Keratinocyte (primary cell): ENCODE data around the gene EPHA2. TPM values are rescaled to one million over a fixed set of nuclear protein-coding genes. Genes with fewer than 3 reads are reported as not detected.

ENCODE experiments used
- DNase-seq: peaks from one replicate; pipeline ENCODE4 v3.0.0-alpha.2; 2011; ENCODE audit warnings: low read depth, missing footprints, low spot score
- FAIRE-seq: peaks from 2 replicates; lab custom pipeline; 2011; peaks lifted over from hg19 to GRCh38; lab: Jason Lieb, UNC
- H2AFZ ChIP-seq: 2 replicates; pipeline ENCODE4 v1.6.0; 2012; ENCODE audit warnings: low read length, control low read depth, inconsistent platforms; ENCODE audit not compliant: control insufficient read depth
- H3K27ac ChIP-seq: 2 replicates; pipeline ENCODE4 v1.5.1; 2011; ENCODE audit warnings: low read length; ENCODE audit not compliant: control insufficient read depth, insufficient read depth
- H3K27me3 ChIP-seq: 3 replicates; pipeline ENCODE4 v1.6.0; 2011; ENCODE audit warnings: low read length; ENCODE audit not compliant: control insufficient read depth, insufficient read depth; ENCODE audit errors: extremely low read depth
- H3K36me3 ChIP-seq, 2 experiments: 2 replicates in 1 of 2; 3 replicates in 1 of 2; pipeline ENCODE4 v1.5.1; 2011; ENCODE audit warnings: low read length in 2 of 2, mild to moderate bottlenecking in 1 of 2; ENCODE audit not compliant: control insufficient read depth in 2 of 2, insufficient read depth in 2 of 2; ENCODE audit errors: extremely low read depth in 1 of 2
- H3K4me1 ChIP-seq: 3 replicates; pipeline ENCODE4 v1.5.1; 2011; ENCODE audit warnings: low read length; ENCODE audit not compliant: control insufficient read depth, insufficient read depth; ENCODE audit errors: extremely low read depth
- H3K4me2 ChIP-seq: 3 replicates; pipeline ENCODE4 v1.6.0; 2011; ENCODE audit warnings: low read depth, low read length; ENCODE audit not compliant: control insufficient read depth, insufficient read depth; ENCODE audit errors: extremely low read depth
- H3K4me3 ChIP-seq, 3 experiments: fragments of 200-600 bp in 1 of 3; sonication (generic) in 1 of 3; 2 replicates in 2 of 3; 3 replicates in 1 of 3; pipeline ENCODE4 v1.5.1; 2011 to 2016; ENCODE audit warnings: low read length in 3 of 3, mild to moderate bottlenecking in 3 of 3, control low read depth in 2 of 3, inconsistent platforms in 1 of 3, low read depth in 1 of 3, mixed read lengths in 1 of 3, mixed run types in 1 of 3, moderate library complexity in 1 of 3; ENCODE audit not compliant: control insufficient read depth in 2 of 3, insufficient read depth in 2 of 3; ENCODE audit errors: extremely low read depth in 1 of 3
- H3K79me2 ChIP-seq: 2 replicates; pipeline ENCODE4 v1.6.0; 2012; ENCODE audit warnings: low read length; ENCODE audit not compliant: control insufficient read depth, insufficient read depth
- H3K9ac ChIP-seq: 3 replicates; pipeline ENCODE4 v1.6.0; 2011; ENCODE audit warnings: low read length; ENCODE audit not compliant: control insufficient read depth, insufficient read depth; ENCODE audit errors: extremely low read depth
- H3K9me1 ChIP-seq: 3 replicates; pipeline ENCODE4 v1.6.0; 2011; ENCODE audit warnings: low read length; ENCODE audit not compliant: control insufficient read depth, insufficient read depth; ENCODE audit errors: extremely low read depth
- H3K9me3 ChIP-seq: 2 replicates; pipeline ENCODE4 v1.5.1; 2012; ENCODE audit warnings: low read depth, low read length; ENCODE audit not compliant: control insufficient read depth
- H4K20me1 ChIP-seq: 3 replicates; pipeline ENCODE4 v1.6.0; 2011; ENCODE audit warnings: low read length; ENCODE audit not compliant: control insufficient read depth, insufficient read depth; ENCODE audit errors: extremely low read depth
- CTCF ChIP-seq, 3 experiments: IDR thresholded peaks in 1 of 3; conservative IDR thresholded peaks in 1 of 3; optimal IDR thresholded peaks in 1 of 3; 2 replicates in 2 of 3; 3 replicates in 1 of 3; pipeline versions ENCODE3 to v1.5.1; 2011; ENCODE audit warnings: low read length in 3 of 3, mild to moderate bottlenecking in 3 of 3, moderate library complexity in 2 of 3, control low read depth in 1 of 3, inconsistent platforms in 1 of 3; ENCODE audit not compliant: insufficient read depth in 2 of 3; ENCODE audit errors: extremely low read depth in 1 of 3
- EZH2 ChIP-seq: IDR thresholded peaks from one replicate; pipeline ENCODE4 v1.6.1; 2012; ENCODE audit warnings: inconsistent platforms, mild to moderate bottlenecking, low read length, moderate library complexity
- dilution Hi-C: fragments of 300-500 bp; cut with MboI; formaldehyde crosslinking; loops from one replicate; pipeline ENCODE4 v1.7.0; 2020; ENCODE audit warnings: low sequenced_read_pairs; ENCODE audit not compliant: extremely low pct_ligation_motif_present
- polyA plus RNA-seq, 5 experiments: library from polyadenylated mRNA; depleted of rRNA in 3 of 5; stranded (reverse) in 3 of 5; stranded (forward) in 1 of 5; unstranded in 1 of 5; fragments of >200 nt; gene quantifications; 1 replicate in 1 of 5; 2 replicates in 3 of 5; 3 replicates in 1 of 5; pipeline versions ENCODE4 v1.2.1 to v1.2.3, GENCODE V29; 2011 to 2012; ENCODE audit warnings: missing spikeins in 2 of 5, low read depth in 1 of 5, low replicate concordance in 1 of 5

Gene EPHA2
- polyA plus RNA-seq, 1 donor (not counting 4 experiments of a cell fraction or from before 2014, with no cell fraction given), result 55.6 TPM

- H3K27ac ChIP-seq, result no peak overlapping the region
- no peaks in the 10 kb centered on the region for H3K9me1 ChIP-seq
- no peak overlapping the region for H2AFZ ChIP-seq
- FAIRE-seq (no peak), DNase-seq (no peak)
- H3K9ac ChIP-seq, result no peak overlapping the region
- peaks cover 53% of the 10 kb centered on the region for H4K20me1 ChIP-seq
- H3K9me3 ChIP-seq, result no peaks in the 10 kb centered on the region
- TF ChIP-seq EZH2, result no peak
- TF ChIP-seq CTCF (optimal IDR thresholded peaks at IDR 0.05 in 1 of 3, IDR thresholded peaks at IDR 0.05 in 1 of 3, conservative IDR thresholded peaks at IDR 0.05 in 1 of 3; ENCODE audit: extremely low read depth in 1 of 3, insufficient read depth in 2 of 3, low read length in 3 of 3), result no peak
- H3K4me3 ChIP-seq, result no peak overlapping the region
- peaks cover 27% of the 10 kb centered on the region for H3K79me2 ChIP-seq
- no peak overlapping the region for H3K4me2 ChIP-seq
- H3K27me3 ChIP-seq, result no peaks in the 10 kb centered on the region
- dilution Hi-C loops, result no loop called here
- peaks cover 65 to 71% of the 10 kb centered on the region in 2 experiments for H3K36me3 ChIP-seq
- H3K4me1 ChIP-seq, result peaks cover 5% of the 10 kb centered on the region
Measured at GRCh38 chr1:16126743-16127515, 28.9 kb downstream of the EPHA2 start.

- no peak overlapping the region for H3K9ac ChIP-seq
- H3K4me3 ChIP-seq, result no peak overlapping the region
- H3K9me3 ChIP-seq, result no peaks in the 10 kb centered on the region
- no peaks in the 10 kb centered on the region for H3K27me3 ChIP-seq
- DNase-seq (no peak), FAIRE-seq (no peak)
- H3K9me1 ChIP-seq, result no peaks in the 10 kb centered on the region
- H3K4me2 ChIP-seq, result no peak overlapping the region
- H3K27ac ChIP-seq, result no peak overlapping the region
- dilution Hi-C loops, result no loop called here
- peaks cover 5% of the 10 kb centered on the region for H3K4me1 ChIP-seq
- no peak overlapping the region for H2AFZ ChIP-seq
- TF ChIP-seq EZH2 (no peak), CTCF (optimal IDR thresholded peaks at IDR 0.05 in 1 of 3, IDR thresholded peaks at IDR 0.05 in 1 of 3, conservative IDR thresholded peaks at IDR 0.05 in 1 of 3; ENCODE audit: extremely low read depth in 1 of 3, insufficient read depth in 2 of 3, low read length in 3 of 3) (no peak)
- peaks cover 48% of the 10 kb centered on the region for H4K20me1 ChIP-seq
- H3K36me3 ChIP-seq, result peaks cover 59 to 65% of the 10 kb centered on the region in 2 experiments
- H3K79me2 ChIP-seq, result peaks cover 21% of the 10 kb centered on the region
Measured at GRCh38 chr1:16126160-16126559, 29.7 kb downstream of the EPHA2 start.
